Umbilical cord (tissue), 2 donors: ENCODE results near the gene TUBB. TPM values are rescaled to one million over a fixed set of nuclear protein-coding genes. Genes with fewer than 3 reads are reported as not detected.
"Not testable (repeated sequence)": the region's sequence is repeated elsewhere in the genome, so short reads cannot be mapped to it uniquely, and the experiment has no call there.

Experiments
- DNase-seq: peaks from one replicate; pipeline ENCODE4 v3.0.0-alpha.2; 2015; ENCODE audit warnings: low spot score
- total RNA-seq: library from RNA; depleted of rRNA; stranded (reverse); fragments of >200 nt; gene quantifications from one replicate; pipeline ENCODE4 v1.2.3, GENCODE V29; 2014; ENCODE audit warnings: low replicate concordance; ENCODE audit not compliant: insufficient read depth

Gene TUBB
- total RNA-seq, 1 donor from 2014 or later: 174 TPM

DNA sequence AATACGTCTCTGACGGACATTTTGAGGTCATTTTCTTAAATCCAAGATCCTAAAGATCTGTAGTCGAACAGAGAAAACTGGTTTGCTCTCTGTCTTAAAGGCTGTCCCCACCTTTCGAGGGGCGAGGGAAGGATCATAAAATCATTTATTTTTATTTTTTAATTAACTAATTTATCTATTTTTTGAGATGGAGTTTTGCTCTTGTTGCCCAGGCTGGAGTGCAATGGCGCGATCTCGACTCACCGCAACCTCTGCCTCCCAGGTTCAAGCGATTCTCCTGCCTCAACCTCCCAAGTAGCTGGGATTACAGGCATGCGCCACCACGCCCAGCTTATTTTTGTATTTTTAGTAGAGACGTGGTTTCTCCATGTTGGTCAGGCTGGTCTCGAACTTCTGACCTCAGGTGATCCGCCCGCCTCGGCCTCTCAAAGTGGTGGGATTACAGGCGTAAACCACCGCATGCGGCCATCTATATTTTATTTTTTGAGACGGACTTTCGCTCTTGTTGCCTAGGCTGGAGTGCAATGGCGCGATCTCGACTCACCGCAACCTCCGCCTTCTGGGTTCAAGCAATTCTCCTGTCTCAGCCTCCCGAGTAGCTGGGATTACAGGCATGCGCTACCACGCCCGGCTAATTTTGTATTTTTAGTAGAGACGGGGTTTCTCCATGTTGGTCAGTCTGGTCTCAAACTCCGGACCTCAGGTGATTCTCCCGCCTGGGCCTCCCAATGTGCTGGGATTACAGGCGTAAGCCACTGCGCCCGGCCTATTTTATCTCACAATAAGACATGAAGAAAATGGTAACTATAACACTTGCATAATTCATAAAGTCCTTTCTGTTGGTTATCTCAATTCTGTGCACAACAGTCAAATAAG, 2.1 kb upstream of the TUBB start:
- DNase-seq: not testable (repeated sequence)

DNA sequence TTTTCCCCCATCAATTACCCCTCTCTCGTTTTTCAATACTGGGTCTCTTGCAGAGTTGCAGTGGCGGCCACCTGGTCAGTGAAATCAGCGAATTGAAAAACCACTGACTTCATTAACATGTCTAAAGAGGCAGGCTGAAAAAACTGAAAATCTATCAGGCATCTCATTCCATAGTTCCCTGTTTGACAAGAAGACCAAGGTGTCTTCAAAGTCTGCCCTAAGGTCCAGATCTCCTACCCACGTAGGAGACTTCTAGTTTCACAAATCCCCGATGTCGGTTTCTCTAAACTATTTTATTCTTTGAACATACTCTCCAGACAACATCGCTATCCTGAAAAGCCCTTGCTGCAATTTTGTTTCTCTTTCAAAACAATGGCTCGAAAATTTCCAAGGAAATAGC, 796 bp upstream of the TUBB start:
- no peak for DNase-seq

DNA sequence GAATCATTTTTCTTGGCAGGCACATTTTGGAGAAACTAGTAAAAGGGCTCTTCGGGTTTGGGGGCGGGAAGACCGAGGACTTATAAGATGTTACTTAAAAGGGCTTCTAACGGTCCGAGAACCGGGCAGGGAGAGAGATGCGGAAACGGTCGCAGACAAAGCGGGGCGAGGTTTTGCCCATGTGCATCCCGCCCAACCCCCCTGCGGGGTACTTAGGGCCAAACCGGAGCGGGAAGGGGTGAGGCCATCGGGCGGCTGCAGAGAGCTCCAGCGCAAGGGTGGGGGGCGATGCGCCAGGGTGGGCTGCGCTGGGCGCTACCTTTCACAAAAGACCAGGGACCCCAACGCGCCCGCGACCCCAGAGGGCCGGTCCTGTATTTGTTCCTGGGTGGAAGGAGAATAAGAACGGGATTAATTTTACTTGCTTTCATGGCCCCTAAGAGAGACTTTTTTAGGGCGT, 616 bp downstream of the TUBB start:
- peak; percentile 60 for DNase-seq

DNA sequence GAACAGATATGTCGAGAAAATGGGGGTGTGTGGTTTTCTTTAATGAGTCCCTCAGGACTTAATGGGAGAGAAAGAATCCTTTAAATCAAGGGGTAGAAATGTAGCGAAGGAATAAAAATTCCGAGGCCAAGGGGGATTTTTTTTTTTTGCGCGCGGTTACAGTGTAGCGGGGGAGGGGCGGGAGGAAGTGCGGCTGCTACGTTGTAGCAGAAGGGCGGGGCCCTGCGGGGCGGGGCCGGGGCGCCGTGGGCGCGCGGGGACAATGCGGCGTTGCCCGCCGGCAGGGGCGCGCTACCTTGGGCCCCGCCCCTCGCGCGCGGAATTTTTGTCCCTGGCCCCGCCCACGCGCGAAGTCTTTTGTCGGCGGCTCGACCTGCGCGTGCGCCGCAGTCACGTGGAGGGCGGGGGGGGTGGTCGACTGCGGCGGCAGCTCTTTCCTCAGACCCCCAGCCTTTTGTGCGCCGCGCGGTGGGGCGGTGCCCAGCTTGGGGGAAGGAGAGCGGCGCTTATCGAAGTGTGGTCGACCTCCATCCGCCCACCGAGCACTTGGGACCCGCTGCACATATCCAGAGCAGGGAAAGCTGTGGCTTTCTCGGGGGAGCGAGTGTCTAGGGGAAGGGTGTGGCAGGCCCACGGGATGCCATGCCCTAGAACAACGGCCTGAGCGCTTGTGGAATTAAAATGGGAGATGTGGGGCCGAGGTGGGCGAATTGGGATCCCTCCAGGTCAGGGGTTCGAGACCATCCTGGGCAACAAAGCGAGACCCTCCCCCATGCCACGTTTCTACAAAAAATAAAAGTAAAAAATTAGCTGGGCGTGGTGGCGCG, 1.3 kb downstream of the TUBB start:
- DNase-seq: peak; percentile 89

DNA sequence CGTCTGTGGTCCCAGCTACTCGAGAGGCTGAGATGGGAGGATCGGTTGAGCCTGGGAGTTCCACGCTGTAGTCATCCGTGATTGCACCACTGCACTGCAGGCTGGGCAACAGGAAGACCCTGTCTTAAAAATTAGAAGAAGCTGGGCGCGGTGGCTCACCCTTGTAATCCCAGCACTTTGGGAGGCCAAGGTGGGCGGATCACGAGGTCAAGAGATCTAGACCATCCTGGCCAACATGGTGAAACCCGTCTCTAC, 1.8 kb downstream of the TUBB start:
- DNase-seq: peak; percentile 43

DNA sequence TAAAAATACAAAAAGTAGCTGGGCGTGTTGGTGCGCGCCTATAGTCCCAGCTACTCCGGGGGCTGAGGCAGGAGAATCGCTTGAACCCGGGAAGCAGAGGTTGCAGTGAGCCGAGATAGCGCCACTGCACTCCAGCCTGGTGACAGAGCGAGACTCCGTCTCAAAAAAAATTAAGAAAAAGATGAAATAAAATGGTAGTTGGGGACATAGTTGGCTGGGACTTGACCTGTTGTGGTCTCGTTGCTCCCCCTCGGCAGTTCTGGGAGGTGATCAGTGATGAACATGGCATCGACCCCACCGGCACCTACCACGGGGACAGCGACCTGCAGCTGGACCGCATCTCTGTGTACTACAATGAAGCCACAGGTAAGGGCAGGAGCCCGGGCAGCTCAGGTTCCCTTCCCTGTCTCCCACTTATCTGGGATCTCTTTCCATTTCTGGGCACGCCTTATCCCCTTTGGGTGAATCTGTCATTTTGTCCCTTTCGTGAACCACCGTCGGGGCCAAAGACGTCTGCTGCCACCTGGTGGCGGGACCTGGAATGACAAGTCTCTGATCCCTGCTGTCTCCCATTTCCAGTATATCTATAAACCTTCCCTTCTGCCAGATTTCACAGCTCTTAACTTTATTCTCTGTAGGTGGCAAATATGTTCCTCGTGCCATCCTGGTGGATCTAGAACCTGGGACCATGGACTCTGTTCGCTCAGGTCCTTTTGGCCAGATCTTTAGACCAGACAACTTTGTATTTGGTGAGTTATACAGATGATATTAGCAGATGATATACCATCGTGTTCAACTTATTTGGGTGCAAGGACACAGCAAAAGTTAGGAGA, 2.3 kb downstream of the TUBB start:
- peak; percentile 76 for DNase-seq

GRCh38 chr6:30723159-30723842, 3.1 kb downstream of the TUBB start:
- DNase-seq: not testable (repeated sequence)

DNA sequence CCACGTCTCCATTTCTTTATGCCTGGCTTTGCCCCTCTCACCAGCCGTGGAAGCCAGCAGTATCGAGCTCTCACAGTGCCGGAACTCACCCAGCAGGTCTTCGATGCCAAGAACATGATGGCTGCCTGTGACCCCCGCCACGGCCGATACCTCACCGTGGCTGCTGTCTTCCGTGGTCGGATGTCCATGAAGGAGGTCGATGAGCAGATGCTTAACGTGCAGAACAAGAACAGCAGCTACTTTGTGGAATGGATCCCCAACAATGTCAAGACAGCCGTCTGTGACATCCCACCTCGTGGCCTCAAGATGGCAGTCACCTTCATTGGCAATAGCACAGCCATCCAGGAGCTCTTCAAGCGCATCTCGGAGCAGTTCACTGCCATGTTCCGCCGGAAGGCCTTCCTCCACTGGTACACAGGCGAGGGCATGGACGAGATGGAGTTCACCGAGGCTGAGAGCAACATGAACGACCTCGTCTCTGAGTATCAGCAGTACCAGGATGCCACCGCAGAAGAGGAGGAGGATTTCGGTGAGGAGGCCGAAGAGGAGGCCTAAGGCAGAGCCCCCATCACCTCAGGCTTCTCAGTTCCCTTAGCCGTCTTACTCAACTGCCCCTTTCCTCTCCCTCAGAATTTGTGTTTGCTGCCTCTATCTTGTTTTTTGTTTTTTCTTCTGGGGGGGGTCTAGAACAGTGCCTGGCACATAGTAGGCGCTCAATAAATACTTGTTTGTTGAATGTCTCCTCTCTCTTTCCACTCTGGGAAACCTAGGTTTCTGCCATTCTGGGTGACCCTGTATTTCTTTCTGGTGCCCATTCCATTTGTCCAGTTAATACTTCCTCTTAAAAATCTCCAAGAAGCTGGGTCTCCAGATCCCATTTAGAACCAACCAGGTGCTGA, 3.9 kb downstream of the TUBB start:
- DNase-seq: not testable (repeated sequence)

GRCh38 chr6:30724906-30725667, 4.9 kb downstream of the TUBB start:
- no peak for DNase-seq

DNA sequence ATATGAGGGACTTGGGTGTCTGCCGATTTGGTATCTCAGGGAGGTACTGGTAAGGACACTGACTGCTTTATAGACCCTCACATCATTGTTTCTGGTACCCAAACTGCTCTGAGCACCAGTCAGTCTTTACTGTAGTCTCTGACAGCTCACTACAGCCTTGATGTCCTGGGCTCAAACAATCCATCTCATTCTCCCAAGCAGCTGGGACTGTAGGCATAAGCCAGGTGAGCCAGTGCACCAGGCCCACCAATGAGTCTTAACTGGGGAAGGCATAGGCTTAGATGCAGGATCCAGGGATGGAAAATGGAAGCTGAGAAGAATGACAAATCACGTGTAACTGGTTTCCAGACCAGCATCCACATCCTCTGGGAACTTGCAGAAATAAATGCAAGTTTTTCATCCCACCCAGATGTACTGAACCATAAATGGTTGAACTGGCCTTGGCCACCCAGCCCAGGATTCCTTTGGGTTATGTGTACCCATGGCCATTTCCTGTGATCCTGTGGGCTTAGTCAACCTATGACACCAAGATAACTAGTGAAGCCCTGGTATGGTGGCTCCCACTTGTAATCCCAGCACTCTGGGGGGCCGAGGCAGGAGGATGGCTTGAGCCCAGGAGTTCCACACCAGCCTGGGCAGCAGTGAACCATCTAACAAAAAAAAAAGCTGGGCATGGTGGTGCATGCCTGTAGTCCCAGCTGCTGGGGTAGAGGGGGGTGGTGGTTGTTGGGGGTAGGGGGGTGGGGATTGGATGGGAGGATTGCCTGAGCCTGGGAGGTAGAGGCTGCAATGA, 5.8 kb downstream of the TUBB start:
- DNase-seq: no peak

GRCh38 chr6:30726506-30727413, 6.6 kb downstream of the TUBB start:
- DNase-seq: no peak

GRCh38 chr6:30727920-30728553, 7.9 kb downstream of the TUBB start:
- DNase-seq: no peak

DNA sequence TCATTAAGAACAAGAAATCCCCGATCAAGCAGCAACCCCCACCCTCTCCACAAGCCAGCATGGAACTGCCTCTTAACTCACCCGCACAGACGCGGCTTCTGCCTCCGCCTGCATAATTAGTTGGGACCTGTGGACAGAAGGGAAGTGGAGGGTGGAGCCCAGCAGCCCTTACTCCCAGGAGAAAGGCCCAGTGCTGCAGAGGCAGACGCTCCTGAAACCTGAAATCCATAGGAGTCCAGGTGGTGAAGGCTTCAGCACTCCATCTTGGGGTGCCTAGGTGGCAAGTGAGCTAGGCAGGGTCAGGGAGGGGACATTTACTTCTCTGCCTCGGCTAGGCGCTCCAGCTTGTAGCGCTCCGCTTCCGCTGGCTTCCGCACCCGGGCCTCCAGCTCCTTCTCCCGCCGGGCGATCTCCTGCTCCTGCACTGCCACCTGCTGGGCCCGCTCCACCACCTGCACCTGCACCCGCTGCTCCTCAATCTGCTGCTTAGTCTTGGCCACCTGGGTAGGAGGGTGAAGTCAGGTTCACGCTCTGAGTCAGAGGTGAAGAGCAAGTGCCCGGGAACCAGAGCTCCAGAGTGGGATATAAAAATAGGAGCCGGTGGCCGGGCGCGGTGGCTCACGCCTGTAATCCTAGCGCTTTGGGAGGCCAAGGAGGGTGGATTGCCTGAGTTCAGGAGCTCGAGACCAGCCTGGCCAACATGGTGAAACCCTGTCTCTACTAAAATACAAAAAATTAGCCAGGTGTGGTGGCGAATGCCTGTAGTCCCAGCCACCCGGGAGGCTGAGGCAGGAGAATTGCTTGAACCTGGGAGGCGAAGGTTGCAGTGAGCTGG, 10.7 kb downstream of the TUBB start:
- no peak for DNase-seq

DNA sequence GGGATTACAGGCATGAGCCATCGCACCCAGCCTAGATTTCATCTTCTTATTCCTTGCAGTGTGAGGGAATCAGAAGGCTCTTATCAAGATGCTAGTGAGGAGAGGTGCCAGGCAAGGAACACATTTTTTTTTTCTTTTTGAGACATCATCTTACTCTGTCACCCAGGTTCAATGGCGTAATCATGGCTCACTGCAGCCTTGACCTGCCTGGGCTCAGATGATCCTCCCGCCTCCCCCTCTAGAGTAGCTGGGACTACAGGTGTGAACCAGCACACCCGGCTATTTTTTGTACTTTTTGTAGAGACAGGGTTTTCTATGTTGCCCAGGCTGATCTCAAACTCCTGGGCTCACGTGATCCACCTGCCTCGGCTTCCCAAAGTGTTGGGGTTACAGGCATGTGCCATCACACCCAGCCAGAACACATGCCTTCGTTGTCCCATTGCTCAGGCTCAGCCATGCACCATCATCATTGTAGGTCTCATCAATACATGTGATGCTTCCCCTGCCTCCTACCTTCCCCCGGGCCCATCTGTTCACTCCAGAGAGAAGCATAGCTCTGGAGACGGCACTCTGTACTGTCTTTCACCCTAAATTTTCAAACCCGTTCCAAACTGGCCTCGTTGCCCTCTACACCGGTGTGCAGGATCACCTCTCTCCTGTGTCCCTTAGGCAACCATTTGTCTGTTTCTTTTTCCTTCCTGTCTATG, 12.2 kb downstream of the TUBB start:
- DNase-seq: no peak

DNA sequence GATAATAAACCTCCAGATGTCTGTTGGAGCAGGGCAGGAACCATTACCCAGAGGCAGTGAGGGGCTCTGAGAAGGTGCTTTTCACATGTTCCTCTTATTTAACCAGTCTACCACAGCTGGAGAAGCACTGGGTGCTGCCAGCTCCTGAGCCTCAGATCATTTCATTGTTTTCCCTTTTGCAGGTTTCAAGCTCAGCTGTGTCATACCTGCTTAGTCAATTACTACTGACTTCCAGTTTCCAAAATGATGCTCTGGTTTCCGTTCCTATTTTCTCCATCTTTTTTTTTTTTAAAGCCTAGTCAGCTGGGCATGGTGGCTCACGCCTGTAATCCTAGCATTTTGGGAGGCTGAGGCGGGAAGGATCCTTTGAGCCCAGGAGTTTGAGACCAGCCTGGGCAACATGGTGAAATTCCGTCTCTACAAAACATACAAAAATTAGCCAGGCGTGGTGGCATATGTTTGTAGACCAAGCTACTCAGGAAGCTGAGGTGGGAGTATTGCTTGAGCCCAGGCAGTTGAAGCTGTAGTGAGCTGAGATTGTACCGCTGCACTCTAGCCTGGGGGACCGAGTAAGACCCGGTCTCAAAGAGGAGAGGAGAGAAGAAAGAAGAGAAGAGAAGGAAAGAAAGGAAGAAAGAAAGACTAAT, 15.6 kb downstream of the TUBB start:
- DNase-seq: no peak
